ENCODE measurements around the gene SEC23B. TPM values are rescaled to one million over a fixed set of nuclear protein-coding genes. Genes with fewer than 3 reads are reported as not detected.
A peak's percentile ranks its signal among the peaks of the same experiment; 100 is the strongest.

Gene SEC23B
- total RNA-seq, 1 experiment from 2014 or later = 61.3 TPM

GRCh38 chr20:18488301-18488700, 19.4 kb upstream of the SEC23B start:
- ChIA-PET CTCF (no interaction called here), POLR2A (no interaction called here)
- in situ Hi-C loops (cut with HindIII; ENCODE audit: low pct_unique_long_range_greater_than_20kb, low sequenced_read_pairs) (no loop called here), intact Hi-C loops (cut with micrococcal nuclease; ENCODE audit: unreplicated experiment) (no loop called here)
- Histone ChIP-seq H3K4me1 (ENCODE audit: control insufficient read depth, insufficient read depth, low read length) (no peaks in the 10 kb centered on the region), H3K4me3 (ENCODE audit: low read depth in 2 of 2, low read length in 2 of 2) (no peak overlapping the region), H3K27ac (ENCODE audit: low read length) (no peak overlapping the region), H3K9me3 (ENCODE audit: control insufficient read depth, insufficient read depth, low read depth, low read length) (no peaks in the 10 kb centered on the region), H3K27me3 (ENCODE audit: control insufficient read depth, insufficient read depth, low read length) (no peaks in the 10 kb centered on the region), H3K36me3 (ENCODE audit: control insufficient read depth, insufficient read depth, low read length) (peaks cover 19% of the 10 kb centered on the region)
- TF ChIP-seq, protein P1, sequence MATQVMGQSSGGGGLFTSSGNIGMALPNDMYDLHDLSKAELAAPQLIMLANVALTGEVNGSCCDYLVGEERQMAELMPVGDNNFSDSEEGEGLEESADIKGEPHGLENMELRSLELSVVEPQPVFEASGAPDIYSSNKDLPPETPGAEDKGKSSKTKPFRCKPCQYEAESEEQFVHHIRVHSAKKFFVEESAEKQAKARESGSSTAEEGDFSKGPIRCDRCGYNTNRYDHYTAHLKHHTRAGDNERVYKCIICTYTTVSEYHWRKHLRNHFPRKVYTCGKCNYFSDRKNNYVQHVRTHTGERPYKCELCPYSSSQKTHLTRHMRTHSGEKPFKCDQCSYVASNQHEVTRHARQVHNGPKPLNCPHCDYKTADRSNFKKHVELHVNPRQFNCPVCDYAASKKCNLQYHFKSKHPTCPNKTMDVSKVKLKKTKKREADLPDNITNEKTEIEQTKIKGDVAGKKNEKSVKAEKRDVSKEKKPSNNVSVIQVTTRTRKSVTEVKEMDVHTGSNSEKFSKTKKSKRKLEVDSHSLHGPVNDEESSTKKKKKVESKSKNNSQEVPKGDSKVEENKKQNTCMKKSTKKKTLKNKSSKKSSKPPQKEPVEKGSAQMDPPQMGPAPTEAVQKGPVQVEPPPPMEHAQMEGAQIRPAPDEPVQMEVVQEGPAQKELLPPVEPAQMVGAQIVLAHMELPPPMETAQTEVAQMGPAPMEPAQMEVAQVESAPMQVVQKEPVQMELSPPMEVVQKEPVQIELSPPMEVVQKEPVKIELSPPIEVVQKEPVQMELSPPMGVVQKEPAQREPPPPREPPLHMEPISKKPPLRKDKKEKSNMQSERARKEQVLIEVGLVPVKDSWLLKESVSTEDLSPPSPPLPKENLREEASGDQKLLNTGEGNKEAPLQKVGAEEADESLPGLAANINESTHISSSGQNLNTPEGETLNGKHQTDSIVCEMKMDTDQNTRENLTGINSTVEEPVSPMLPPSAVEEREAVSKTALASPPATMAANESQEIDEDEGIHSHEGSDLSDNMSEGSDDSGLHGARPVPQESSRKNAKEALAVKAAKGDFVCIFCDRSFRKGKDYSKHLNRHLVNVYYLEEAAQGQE (IDR thresholded peaks at IDR 0.05; ENCODE audit: insufficient read depth in 1 of 2, low read depth in 2 of 2, low read length in 1 of 2) = no peak
- ATAC-seq = no peak
- BruUV-seq (replicated peaks) = no TSS peak
- DNase-seq (ENCODE audit: low read depth, low spot score) = no peak

DNA sequence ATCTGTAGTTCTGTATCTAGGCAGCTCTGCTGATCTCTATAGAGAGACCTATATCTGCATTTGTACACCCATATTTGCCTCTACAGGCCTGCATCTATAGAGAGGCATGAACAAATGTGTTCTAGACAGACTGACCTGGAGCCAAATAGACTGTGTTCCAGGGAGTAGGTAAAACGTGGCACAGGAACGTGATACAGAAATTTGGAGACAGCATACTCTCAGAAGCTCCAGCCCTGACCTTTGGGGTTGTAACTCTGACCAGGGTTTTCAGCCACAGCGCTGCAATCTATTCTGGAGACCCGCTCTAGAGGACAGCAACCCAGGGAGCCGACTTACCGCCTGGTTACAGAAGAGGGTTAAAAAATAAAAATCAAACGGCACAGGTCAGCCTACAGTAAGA, 11.7 kb upstream of the SEC23B start:
- Histone ChIP-seq H3K36me3 (ENCODE audit: control insufficient read depth, insufficient read depth, low read length) (peaks cover 2% of the 10 kb centered on the region; the same call in 1 of the 2 replicates), H3K27me3 (ENCODE audit: control insufficient read depth, insufficient read depth, low read length) (no peaks in the 10 kb centered on the region), H3K4me1 (ENCODE audit: control insufficient read depth, insufficient read depth, low read length) (peaks cover 8% of the 10 kb centered on the region; the same call in 1 of the 2 replicates), H3K27ac (ENCODE audit: low read length) (peak overlapping the region; percentile 84), H3K4me3 (ENCODE audit: low read depth in 2 of 2, low read length in 2 of 2) (peak overlapping the region; percentile 94 to 95), H3K9me3 (ENCODE audit: control insufficient read depth, insufficient read depth, low read depth, low read length) (no peaks in the 10 kb centered on the region)
- no peak for TF ChIP-seq SIN3A (IDR thresholded peaks at IDR 0.05; ENCODE audit: borderline replicate concordance, insufficient read depth, low read depth, low read length)
- TF ChIP-seq, protein P1 (IDR thresholded peaks at IDR 0.05; ENCODE audit: insufficient read depth in 1 of 2, low read depth in 2 of 2, low read length in 1 of 2) = no peak
- CTCF ChIA-PET = no interaction called here
- TSS peak; percentile 67 for BruUV-seq (replicated peaks)
- POLR2A ChIA-PET = interaction anchor here (2.9 kb wide), 1 partner anchor 11 kb away, joined by 17 read pairs; the partner anchor contains the start of gene SEC23B
- DNase-seq (ENCODE audit: low read depth, low spot score) (no peak), ATAC-seq (no peak)
- intact Hi-C loops (cut with micrococcal nuclease; ENCODE audit: unreplicated experiment) (no loop called here), in situ Hi-C loops (cut with HindIII; ENCODE audit: low pct_unique_long_range_greater_than_20kb, low sequenced_read_pairs) (no loop called here)

- ChIA-PET CTCF (interaction anchor here (0.6 kb wide), 1 partner anchor 15 kb away, joined by 7 read pairs; no protein-coding TSS in a partner anchor), POLR2A (interaction anchor here (2.9 kb wide), 1 partner anchor 10 kb away, joined by 17 read pairs; the partner anchor contains the start of gene SEC23B)
- peaks cover 8% of the 10 kb centered on the region; the same call in 1 of the 2 replicates for H3K4me1 ChIP-seq (ENCODE audit: control insufficient read depth, insufficient read depth, low read length)
- intact Hi-C loops (cut with micrococcal nuclease; ENCODE audit: unreplicated experiment) = no loop called here
- H3K27me3 ChIP-seq (ENCODE audit: control insufficient read depth, insufficient read depth, low read length) = no peaks in the 10 kb centered on the region
- BruUV-seq (replicated peaks) = no TSS peak
- in situ Hi-C loops (cut with HindIII; ENCODE audit: low pct_unique_long_range_greater_than_20kb, low sequenced_read_pairs) = no loop called here
- peak within 1 kb of the TSS; percentile 94 to 95 for H3K4me3 ChIP-seq (ENCODE audit: low read depth in 2 of 2, low read length in 2 of 2)
- H3K36me3 ChIP-seq (ENCODE audit: control insufficient read depth, insufficient read depth, low read length) = peaks cover 2% of the 10 kb centered on the region; the same call in 1 of the 2 replicates
- H3K27ac ChIP-seq (ENCODE audit: low read length) = peak within 1 kb of the TSS; percentile 84
- peak; percentile 92 for TF ChIP-seq TCF7L2 (IDR thresholded peaks at IDR 0.05; ENCODE audit: low read depth, low read length)
- TF ChIP-seq POLR2AphosphoS5 (IDR thresholded peaks at IDR 0.05; ENCODE audit: low read depth, low read length) = peak; percentile 60; the same call in 1 of the 2 replicates
- TF ChIP-seq SIN3A (IDR thresholded peaks at IDR 0.05; ENCODE audit: borderline replicate concordance, insufficient read depth, low read depth, low read length) = peak; percentile 60; the same call in 1 of the 2 replicates
- no peak for TF ChIP-seq CTCF (IDR thresholded peaks at IDR 0.05)
- H3K9me3 ChIP-seq (ENCODE audit: control insufficient read depth, insufficient read depth, low read depth, low read length) = no peaks in the 10 kb centered on the region
- DNase-seq (ENCODE audit: low read depth, low spot score) (peak; percentile 28), ATAC-seq (peak; percentile 100)
These were observed 10.8 kb upstream of the SEC23B start, which contains the start of gene RBBP9 for GRCh38 chr20:18496740-18497592. Gene RBBP9 (minus strand): TSS chr20:18497225. CDS start chr20:18497167, 58 bp downstream.
